Endodermal cell (in vitro differentiated cells): ENCODE results near the gene KRTAP2-1. TPM values are rescaled to one million over a fixed set of nuclear protein-coding genes. Genes with fewer than 3 reads are reported as not detected.
"Not testable (repeated sequence)": the region's sequence is repeated elsewhere in the genome, so short reads cannot be mapped to it uniquely, and the experiment has no call there.

ENCODE experiments used
- DNase-seq: peaks from one replicate; pipeline ENCODE4 v3.0.0-alpha.2; 2017
- H3K27ac ChIP-seq: 2 replicates; pipeline ENCODE4 v1.5.1; 2013; ENCODE audit warnings: mild to moderate bottlenecking, low read depth, low read length, moderate library complexity
- H3K27me3 ChIP-seq: 2 replicates; pipeline ENCODE4 v1.6.1; 2013; ENCODE audit warnings: mild to moderate bottlenecking, low read length, moderate library complexity; ENCODE audit not compliant: insufficient read depth, control insufficient read depth, poor library complexity, severe bottlenecking
- H3K36me3 ChIP-seq: 2 replicates; pipeline ENCODE4 v1.7.0; 2013; ENCODE audit warnings: mild to moderate bottlenecking, low read length, moderate library complexity; ENCODE audit not compliant: control insufficient read depth, insufficient read depth
- H3K4me1 ChIP-seq: one replicate; pipeline ENCODE4 v1.7.0; 2013; ENCODE audit warnings: low read length; ENCODE audit not compliant: control insufficient read depth, insufficient read depth
- H3K4me3 ChIP-seq: 2 replicates; pipeline ENCODE4 v1.5.1; 2013; ENCODE audit warnings: mild to moderate bottlenecking, low read length, moderate library complexity
- H3K9ac ChIP-seq: 2 replicates; pipeline ENCODE4 v1.6.1; 2013; ENCODE audit warnings: mild to moderate bottlenecking, low read length, moderate library complexity; ENCODE audit not compliant: poor library complexity, severe bottlenecking; ENCODE audit errors: extremely low read depth
- H3K9me3 ChIP-seq: 2 replicates; pipeline ENCODE4 v1.6.1; 2013; ENCODE audit warnings: mild to moderate bottlenecking, low read length, moderate library complexity; ENCODE audit not compliant: control insufficient read depth
- H3K27ac Mint-ChIP-seq: 2 replicates; pipeline ENCODE4 v1.8.0; 2020; ENCODE audit warnings: mixed read lengths
- H3K27me3 Mint-ChIP-seq: 2 replicates; pipeline ENCODE4 v1.8.0; 2021; ENCODE audit warnings: mild to moderate bottlenecking, mixed read lengths; ENCODE audit not compliant: insufficient read depth
- H3K36me3 Mint-ChIP-seq: 2 replicates; pipeline ENCODE4 v1.8.0; 2020; ENCODE audit warnings: low read depth, mixed read lengths
- H3K4me1 Mint-ChIP-seq: 2 replicates; pipeline ENCODE4 v1.8.0; 2020; ENCODE audit warnings: mixed read lengths
- H3K4me3 Mint-ChIP-seq: 2 replicates; pipeline ENCODE4 v1.8.0; 2020; ENCODE audit warnings: mild to moderate bottlenecking, moderate library complexity, mixed read lengths
- H3K9me3 Mint-ChIP-seq: 2 replicates; pipeline ENCODE4 v1.8.0; 2020; ENCODE audit warnings: mild to moderate bottlenecking, mixed read lengths
- CTCF ChIP-seq: fragments of 200-600 bp; sonication (generic); conservative IDR thresholded peaks from 2 replicates; pipeline ENCODE4 v1.5.0; 2021; ENCODE audit warnings: antibody characterized with exemption, mild to moderate bottlenecking
- WGBS, 2 experiments: methylation state at CpG; one replicate each; pipeline versions ENCODE4 v1.1.5 to v1.1.7; 2013; ENCODE audit warnings: missing lambda C conversion rate in 2 of 2, mixed read lengths in 1 of 2; ENCODE audit not compliant: insufficient coverage in 1 of 2, insufficient read length in 1 of 2; 5-methylcytosine and 5-hydroxymethylcytosine counted together
- long read RNA-seq, 4 experiments: library from polyadenylated mRNA in 2 of 4; library from RNA in 1 of 4; library from capped mRNA in 1 of 4; stranded (forward) in 3 of 4; unstranded in 1 of 4; transcript quantifications; one replicate each; pipeline ENCODE4 v2.0.0, GENCODE V29; 2020 to 2021; ENCODE audit warnings: inconsistent platforms in 1 of 4
- polyA plus RNA-seq, 2 experiments: library from polyadenylated mRNA; stranded (reverse); fragments of 50-300 nt; gene quantifications; one replicate each; pipeline ENCODE4 v1.2.3, GENCODE V29; 2013
- total RNA-seq, 2 donors: library from RNA; stranded (reverse); fragmentation: NEBNext Ultra II Directional in 1 of 2; extraction: Animal tissue kit (Norgen Biotek cat#: 25700) in 1 of 2; gene quantifications; 2 replicates in 1 of 2; 3 replicates in 1 of 2; pipeline ENCODE4 v1.2.1, GENCODE V29; 2021

The KRTAP2-1 gene, protein sequence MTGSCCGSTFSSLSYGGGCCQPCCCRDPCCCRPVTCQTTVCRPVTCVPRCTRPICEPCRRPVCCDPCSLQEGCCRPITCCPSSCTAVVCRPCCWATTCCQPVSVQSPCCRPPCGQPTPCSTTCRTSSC
- not detected for total RNA-seq
- polyA plus RNA-seq (2013, experiment 1 of 2), result not detected
- not detected for polyA plus RNA-seq (2013, experiment 2 of 2)
- long read RNA-seq, experiment 1, result 0 reads
- long read RNA-seq, experiment 2, result 0 reads
- long read RNA-seq, experiment 3, result 0 reads
- long read RNA-seq, experiment 4, result 0 reads

- H3K4me3 Mint-ChIP-seq, H3K9ac ChIP-seq, H3K27ac ChIP-seq, H3K27me3 ChIP-seq, H3K4me3 ChIP-seq, DNase-seq, H3K9me3 ChIP-seq, H3K4me1 ChIP-seq, H3K27ac Mint-ChIP-seq, H3K36me3 ChIP-seq, H3K36me3 Mint-ChIP-seq, H3K27me3 Mint-ChIP-seq, H3K9me3 Mint-ChIP-seq: not testable (repeated sequence)
- H3K4me1 Mint-ChIP-seq, result peaks cover 14% of the 10 kb centered on the region
- 97% methylated on average over 6 of the region's 33 CpGs; no CpG with 5 or more reads in 1 of the 2 experiments for WGBS, 2 experiments
Measured at GRCh38 chr17:41046735-41047465, at the start of gene KRTAP2-1. Gene KRTAP2-1 (minus strand): TSS chr17:41047316. CDS start chr17:41047267, 49 bp downstream.

DNA sequence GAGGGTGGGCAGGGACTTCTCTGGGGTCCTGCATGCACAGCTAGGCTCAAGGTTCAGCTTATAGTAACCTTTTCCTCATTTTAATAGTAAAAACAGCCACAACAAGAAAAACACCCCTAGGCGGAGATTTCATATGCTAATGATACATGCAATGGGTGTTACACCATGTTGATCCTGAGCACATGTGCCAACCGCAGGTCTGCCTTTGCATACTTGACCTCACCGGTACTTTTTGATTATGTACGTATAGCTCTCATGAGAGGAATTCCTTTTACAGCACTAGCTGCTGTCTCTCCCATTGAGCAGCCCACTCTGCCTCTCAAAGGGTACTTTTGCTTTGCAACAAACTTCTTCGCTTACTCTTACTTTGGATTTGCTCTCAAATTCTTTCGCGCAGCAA lies 48.9 kb upstream of the KRTAP2-1 start:
- Histone ChIP-seq H3K9ac (no peak overlapping the region), H3K9me3 (peaks cover 15% of the 10 kb centered on the region), H3K27me3 (no peaks in the 10 kb centered on the region), H3K27ac (no peak overlapping the region), H3K4me3 (no peak overlapping the region), H3K4me1 (no peaks in the 10 kb centered on the region), H3K36me3 (no peaks in the 10 kb centered on the region)
- Mint-ChIP-seq H3K4me1 (no peaks in the 10 kb centered on the region), H3K9me3 (peaks cover 21% of the 10 kb centered on the region), H3K27ac (no peak overlapping the region), H3K4me3 (no peak overlapping the region), H3K36me3 (no peaks in the 10 kb centered on the region), H3K27me3 (peaks cover 3% of the 10 kb centered on the region)
- no peak for TF ChIP-seq CTCF
- WGBS, 2 experiments, result 97% methylated on average over 4 to 7 of the region's 7 CpGs
- no peak for DNase-seq

- H3K9me3 ChIP-seq, result peaks cover 17% of the 10 kb centered on the region
- H3K27ac ChIP-seq, DNase-seq, H3K4me1 Mint-ChIP-seq, H3K36me3 Mint-ChIP-seq, H3K4me1 ChIP-seq, H3K27me3 ChIP-seq, H3K4me3 ChIP-seq, H3K36me3 ChIP-seq, H3K27ac Mint-ChIP-seq, H3K9ac ChIP-seq, H3K4me3 Mint-ChIP-seq, H3K27me3 Mint-ChIP-seq: not testable (repeated sequence)
- 40 to 74% methylated on average over 1 to 3 of the region's 4 CpGs for WGBS, 2 experiments
- peaks cover 21% of the 10 kb centered on the region for H3K9me3 Mint-ChIP-seq
Measured at GRCh38 chr17:41088760-41089352, 41.7 kb upstream of the KRTAP2-1 start.

DNA sequence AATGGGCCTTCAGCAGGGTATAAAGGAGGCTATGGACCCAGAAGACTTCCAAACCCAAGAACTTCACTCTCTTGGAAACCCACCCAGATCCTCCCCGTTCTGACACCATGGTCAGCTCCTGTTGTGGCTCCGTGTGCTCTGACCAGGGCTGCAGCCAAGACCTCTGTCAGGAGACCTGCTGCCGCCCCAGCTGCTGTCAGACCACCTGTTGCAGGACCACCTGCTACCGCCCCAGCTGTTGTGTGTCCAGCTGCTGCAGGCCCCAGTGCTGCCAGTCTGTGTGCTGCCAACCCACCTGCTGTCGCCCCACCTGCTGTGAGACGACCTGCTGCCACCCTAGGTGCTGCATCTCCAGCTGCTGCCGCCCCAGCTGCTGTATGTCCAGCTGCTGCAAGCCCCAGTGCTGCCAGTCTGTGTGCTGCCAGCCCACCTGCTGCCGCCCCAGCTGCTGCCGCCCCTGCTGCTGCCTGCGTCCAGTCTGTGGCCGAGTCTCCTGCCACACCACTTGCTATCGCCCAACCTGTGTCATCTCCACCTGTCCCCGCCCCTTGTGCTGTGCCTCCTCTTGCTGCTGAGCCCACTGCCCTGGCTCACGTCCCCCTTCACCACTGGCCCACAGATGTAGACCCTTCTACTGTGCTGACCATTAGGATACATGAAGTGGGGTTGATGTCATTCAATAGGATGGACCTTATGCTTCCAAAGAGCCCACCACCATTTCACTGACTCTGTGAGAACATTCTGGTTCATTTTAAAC lies 37.2 kb upstream of the KRTAP2-1 start, which contains the start of gene KRTAP4-7:
Gene KRTAP4-7, plus strand, starts transcription at position 51 of the 757 bp plus-strand sequence. Its CDS starts 57 bp downstream, at position 108.
- H3K27me3 ChIP-seq, H3K4me3 ChIP-seq, H3K27ac ChIP-seq, H3K27ac Mint-ChIP-seq, DNase-seq, H3K36me3 ChIP-seq, H3K9me3 ChIP-seq, H3K4me3 Mint-ChIP-seq, H3K9ac ChIP-seq, H3K36me3 Mint-ChIP-seq, H3K9me3 Mint-ChIP-seq, H3K4me1 Mint-ChIP-seq, H3K27me3 Mint-ChIP-seq, H3K4me1 ChIP-seq: not testable (repeated sequence)
- 70 to 88% methylated on average over 3 to 13 of the region's 14 CpGs for WGBS, 2 experiments

GRCh38 chr17:41083427-41083826 lies 36.3 kb upstream of the KRTAP2-1 start:
- not testable (repeated sequence) for DNase-seq, H3K27me3 Mint-ChIP-seq, H3K4me1 Mint-ChIP-seq, H3K4me1 ChIP-seq, H3K4me3 Mint-ChIP-seq, H3K36me3 ChIP-seq, H3K27ac Mint-ChIP-seq, H3K9ac ChIP-seq, H3K9me3 Mint-ChIP-seq, H3K36me3 Mint-ChIP-seq, H3K27me3 ChIP-seq, H3K4me3 ChIP-seq, H3K27ac ChIP-seq, H3K9me3 ChIP-seq
- WGBS, 2 experiments, result 40 to 67% methylated on average over 1 of the region's 2 CpGs
